KMS-11 (cell line): ENCODE results near the gene C1orf232.

Source experiments
- H2AFZ ChIP-seq: fragments of 200-600 bp; sonication (generic); 2 replicates; pipeline ENCODE4 v1.6.1; 2016; ENCODE audit warnings: antibody characterized with exemption, mixed run types, low read depth
- H3K27ac ChIP-seq: fragments of 200-600 bp; sonication (generic); 2 replicates; pipeline ENCODE4 v1.6.1; 2016; ENCODE audit warnings: mild to moderate bottlenecking, mixed run types
- H3K27me3 ChIP-seq: fragments of 200-600 bp; sonication (generic); 2 replicates; pipeline ENCODE4 v1.6.1; 2017; ENCODE audit warnings: mild to moderate bottlenecking, low read depth, mixed run types, moderate library complexity; ENCODE audit not compliant: insufficient read depth
- H3K36me3 ChIP-seq: fragments of 200-600 bp; sonication (generic); 2 replicates; pipeline ENCODE4 v1.6.1; 2017; ENCODE audit warnings: mild to moderate bottlenecking, mixed run types; ENCODE audit not compliant: insufficient read depth
- H3K4me1 ChIP-seq: fragments of 200-600 bp; sonication (generic); 2 replicates; pipeline ENCODE4 v1.6.1; 2016; ENCODE audit warnings: mild to moderate bottlenecking, low read depth, mixed run types; ENCODE audit not compliant: poor library complexity, severe bottlenecking
- H3K4me2 ChIP-seq: fragments of 200-600 bp; sonication (generic); 2 replicates; pipeline ENCODE4 v1.7.0; 2016; ENCODE audit warnings: mild to moderate bottlenecking, mixed run types
- H3K4me3 ChIP-seq: fragments of 200-600 bp; sonication (generic); IDR thresholded peaks from 2 replicates; pipeline ENCODE4 v1.6.1; 2017; ENCODE audit warnings: low read depth, low read length, mixed read lengths; ENCODE audit not compliant: insufficient read depth
- H3K79me2 ChIP-seq: fragments of 200-600 bp; sonication (generic); 2 replicates; pipeline ENCODE4 v1.6.1; 2016; ENCODE audit warnings: low read depth, mixed run types; ENCODE audit not compliant: insufficient read depth
- H3K9ac ChIP-seq: fragments of 200-600 bp; sonication (generic); 2 replicates; pipeline ENCODE4 v1.6.1; 2016; ENCODE audit warnings: mild to moderate bottlenecking, mixed run types
- H4K20me1 ChIP-seq: fragments of 200-600 bp; sonication (generic); 2 replicates; pipeline ENCODE4 v1.6.1; 2016; ENCODE audit warnings: mild to moderate bottlenecking, mixed run types; ENCODE audit not compliant: insufficient read depth
- CTCF ChIP-seq: fragments of 200-600 bp; sonication (generic); conservative IDR thresholded peaks from 2 replicates; pipeline ENCODE4 v1.6.1; 2017; ENCODE audit warnings: low read depth, mild to moderate bottlenecking, antibody characterized with exemption, low read length, moderate library complexity, mixed read lengths

The C1orf232 gene

DNA sequence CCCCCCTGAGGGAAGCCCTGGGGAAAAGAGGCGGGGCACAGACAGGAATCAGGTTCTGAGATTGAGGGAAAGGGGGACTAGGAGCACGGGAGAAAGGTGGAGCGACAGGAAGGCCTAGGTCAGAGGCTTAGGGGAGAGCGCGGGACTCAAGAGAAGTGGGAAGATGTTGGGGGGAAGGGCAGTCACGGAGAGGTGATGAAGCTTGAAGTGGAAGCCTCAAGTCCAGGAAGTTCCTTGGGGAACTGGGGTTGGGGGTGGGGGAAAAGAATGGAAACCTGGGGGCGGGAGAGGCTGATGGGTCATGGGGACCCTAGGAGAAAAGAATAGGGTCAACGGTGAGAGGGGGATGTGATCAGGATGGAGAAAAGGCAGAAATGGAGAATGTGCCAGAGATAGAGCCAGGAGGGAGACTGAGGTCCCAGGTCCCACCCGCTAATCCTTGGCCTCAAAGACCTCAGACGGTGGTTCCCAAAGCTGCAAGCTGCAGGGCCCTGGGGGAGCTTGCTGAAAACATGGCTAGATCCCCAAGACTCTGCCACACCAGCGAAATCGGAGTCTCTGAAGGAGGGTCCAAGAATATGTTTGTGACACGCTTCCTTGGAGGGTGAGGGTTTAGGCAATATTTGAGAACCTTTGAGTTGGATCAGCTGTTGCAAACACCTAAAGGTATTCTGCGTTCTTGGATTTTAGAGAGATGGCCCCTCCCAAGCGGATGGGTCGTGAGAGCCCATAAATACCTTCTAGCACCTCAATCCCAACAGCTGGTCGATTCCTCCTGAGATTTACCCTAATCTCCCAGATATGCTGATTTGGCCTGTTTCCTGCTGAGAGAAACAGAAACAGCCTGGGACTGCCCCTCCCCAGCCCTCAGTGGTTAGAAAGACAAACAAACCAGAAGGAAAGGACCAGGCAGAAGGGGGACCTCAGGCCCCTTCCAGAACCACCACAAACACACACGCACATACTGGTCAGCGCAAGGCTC, 3.6 kb downstream of the C1orf232 start:
- Histone ChIP-seq H3K9ac (no peak overlapping the region), H3K36me3 (no peaks in the 10 kb centered on the region), H3K4me2 (peak overlapping the region; percentile 44), H2AFZ (no peak overlapping the region), H3K4me1 (peaks cover 25% of the 10 kb centered on the region), H3K27ac (no peak overlapping the region), H4K20me1 (no peaks in the 10 kb centered on the region), H3K4me3 (no peak overlapping the region), H3K79me2 (no peaks in the 10 kb centered on the region), H3K27me3 (peaks cover 56% of the 10 kb centered on the region)
- no peak for TF ChIP-seq CTCF

DNA sequence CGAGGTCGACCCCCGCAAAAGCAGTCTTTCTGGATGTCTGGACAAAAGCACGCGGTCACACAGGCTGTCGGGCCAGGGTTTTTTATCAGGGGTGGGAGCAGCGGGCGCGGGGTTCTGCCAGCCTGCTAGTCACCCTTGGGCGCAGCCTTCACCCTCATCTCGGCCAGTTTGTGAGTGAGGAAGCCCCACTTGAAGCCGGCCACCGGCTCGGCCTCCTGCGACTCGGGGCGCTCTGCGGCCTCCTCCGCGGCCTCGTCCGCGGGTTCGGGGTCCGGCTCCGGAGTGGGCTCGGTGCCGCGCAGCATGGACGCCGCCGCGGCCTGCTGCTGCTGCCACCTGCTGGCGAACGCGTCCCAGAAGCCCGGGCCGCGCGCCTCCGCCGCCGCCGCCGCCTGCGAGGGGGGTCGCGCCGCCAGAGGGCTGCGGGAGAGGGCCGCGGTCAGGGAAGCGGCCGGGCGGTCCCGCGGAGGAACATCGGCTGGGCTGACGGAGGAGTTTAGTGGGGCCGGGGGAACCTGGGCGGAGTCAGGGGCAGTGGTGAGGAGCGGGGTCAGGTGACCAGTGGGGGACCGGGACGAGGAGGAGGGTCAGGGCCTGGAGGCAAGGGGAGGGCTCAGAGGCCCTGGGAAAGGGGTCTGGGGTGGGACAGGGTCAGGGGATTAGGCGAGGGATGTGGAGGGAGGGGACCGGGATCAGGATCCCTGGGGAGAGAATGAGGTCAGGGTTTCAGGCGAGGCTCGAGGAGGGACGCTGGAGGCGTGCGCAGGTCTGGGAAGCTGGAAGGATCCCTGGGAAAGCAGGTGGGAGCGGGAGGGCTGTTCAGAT, 4.5 kb downstream of the C1orf232 start:
- peaks cover 25% of the 10 kb centered on the region for H3K4me1 ChIP-seq
- TF ChIP-seq CTCF, result peak; percentile 38; the same call in 1 of the 2 replicates
- H3K4me3 ChIP-seq, result no peak overlapping the region
- no peak overlapping the region; the same call in 1 of the 2 replicates for H3K4me2 ChIP-seq
- H3K36me3 ChIP-seq, result no peaks in the 10 kb centered on the region
- no peaks in the 10 kb centered on the region for H3K79me2 ChIP-seq
- peaks cover 56% of the 10 kb centered on the region for H3K27me3 ChIP-seq
- no peak overlapping the region for H3K9ac ChIP-seq
- no peak overlapping the region for H3K27ac ChIP-seq
- H4K20me1 ChIP-seq, result no peaks in the 10 kb centered on the region
- 0 out of 2 replicates have a peak overlapping the region, but pooled peaks have one; percentile 18 for H2AFZ ChIP-seq

DNA sequence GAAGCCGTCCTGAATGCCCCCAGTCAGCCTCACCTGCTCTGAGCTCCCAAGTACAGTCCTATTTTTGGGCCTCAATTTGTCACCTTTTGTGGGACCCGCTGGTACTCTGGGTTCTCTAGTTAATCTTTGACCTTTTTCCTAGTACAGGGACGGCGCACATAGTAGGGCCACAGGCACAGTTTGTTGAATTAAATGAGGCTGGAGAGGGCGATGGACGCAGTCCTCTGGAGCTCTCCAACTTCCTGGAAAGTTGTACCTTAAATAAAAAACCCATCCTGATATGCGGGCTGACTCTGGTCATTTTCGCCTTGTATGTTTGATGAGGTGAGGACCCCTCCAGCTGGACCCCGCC, 5.1 kb downstream of the C1orf232 start:
- no peak overlapping the region for H2AFZ ChIP-seq
- no peaks in the 10 kb centered on the region for H3K36me3 ChIP-seq
- no peak for TF ChIP-seq CTCF
- no peak overlapping the region for H3K27ac ChIP-seq
- H4K20me1 ChIP-seq, result no peaks in the 10 kb centered on the region
- peaks cover 50% of the 10 kb centered on the region for H3K27me3 ChIP-seq
- peaks cover 25% of the 10 kb centered on the region for H3K4me1 ChIP-seq
- H3K9ac ChIP-seq, result no peak overlapping the region
- H3K79me2 ChIP-seq, result no peaks in the 10 kb centered on the region
- no peak overlapping the region for H3K4me3 ChIP-seq
- H3K4me2 ChIP-seq, result no peak overlapping the region; the same call in 1 of the 2 replicates

GRCh38 chr1:26162220-26162709, 6.5 kb downstream of the C1orf232 start:
- TF ChIP-seq CTCF, result no peak
- H4K20me1 ChIP-seq, result no peaks in the 10 kb centered on the region
- H3K36me3 ChIP-seq, result no peaks in the 10 kb centered on the region
- H3K4me3 ChIP-seq, result no peak overlapping the region
- H3K27ac ChIP-seq, result no peak overlapping the region
- H2AFZ ChIP-seq, result no peak overlapping the region
- H3K9ac ChIP-seq, result no peak overlapping the region
- no peak overlapping the region for H3K4me2 ChIP-seq
- H3K79me2 ChIP-seq, result no peaks in the 10 kb centered on the region
- H3K4me1 ChIP-seq, result peaks cover 23% of the 10 kb centered on the region
- peaks cover 50% of the 10 kb centered on the region for H3K27me3 ChIP-seq
